DOHH2 (cell line): ENCODE measurements around the gene PPP2R2C.

Experiments used
- H3F3A ChIP-seq: fragments of 200-600 bp; sonication (generic), shearing (Covaris generic); 2 replicates; pipeline ENCODE4 v1.6.0; 2016; ENCODE audit warnings: antibody characterized with exemption, mild to moderate bottlenecking; ENCODE audit not compliant: control insufficient read depth, insufficient read depth
- H3K27ac ChIP-seq: fragments of 200-600 bp; sonication (generic); 2 replicates; pipeline ENCODE4 v1.5.1; 2014; ENCODE audit warnings: low read depth, mild to moderate bottlenecking, low read length, moderate library complexity
- H3K27me3 ChIP-seq: fragments of 200-600 bp; sonication (generic); 2 replicates; pipeline ENCODE4 v1.6.1; 2014; ENCODE audit warnings: mild to moderate bottlenecking, low read length, mixed read lengths; ENCODE audit not compliant: control insufficient read depth
- H3K36me3 ChIP-seq: fragments of 200-600 bp; sonication (generic); 2 replicates; pipeline ENCODE4 v1.6.1; 2014; ENCODE audit warnings: mild to moderate bottlenecking, low read length, moderate library complexity, mixed read lengths; ENCODE audit not compliant: control insufficient read depth
- H3K4me1 ChIP-seq: fragments of 200-600 bp; sonication (generic); 2 replicates; pipeline ENCODE4 v1.6.1; 2014; ENCODE audit warnings: mild to moderate bottlenecking, low read length, mixed read lengths; ENCODE audit not compliant: control insufficient read depth
- H3K4me2 ChIP-seq: fragments of 200-600 bp; sonication (generic); 2 replicates; pipeline ENCODE4 v1.6.0; 2014; ENCODE audit warnings: mild to moderate bottlenecking, low read length, moderate library complexity
- H3K4me3 ChIP-seq: fragments of 200-600 bp; sonication (generic); 2 replicates; pipeline ENCODE4 v1.5.1; 2014; ENCODE audit warnings: mild to moderate bottlenecking, low read length, mixed read lengths
- H3K79me2 ChIP-seq: fragments of 200-600 bp; sonication (generic); 2 replicates; pipeline ENCODE4 v1.6.1; 2014; ENCODE audit warnings: mild to moderate bottlenecking, low read length, mixed read lengths; ENCODE audit not compliant: control insufficient read depth
- H3K9me2 ChIP-seq: fragments of 200-600 bp; sonication (generic); replicated peaks from 2 replicates; pipeline ENCODE4 v1.6.1; 2014; ENCODE audit warnings: mild to moderate bottlenecking, low read length, mixed read lengths; ENCODE audit not compliant: control insufficient read depth
- H3K9me3 ChIP-seq: fragments of 200-600 bp; sonication (generic); 2 replicates; pipeline ENCODE4 v1.6.1; 2014; ENCODE audit warnings: antibody characterized with exemption, low read length, mixed read lengths; ENCODE audit not compliant: control insufficient read depth, insufficient read depth
- H4K20me1 ChIP-seq: fragments of 200-600 bp; sonication (generic); 2 replicates; pipeline ENCODE4 v1.6.0; 2014; ENCODE audit warnings: low read depth, mild to moderate bottlenecking, antibody characterized with exemption, low read length, moderate library complexity; ENCODE audit not compliant: control insufficient read depth, insufficient read depth
- EZH2phosphoT487 ChIP-seq: fragments of 200-600 bp; sonication (generic); IDR thresholded peaks from 2 replicates; pipeline ENCODE4 v1.6.1; 2017; ENCODE audit warnings: borderline replicate concordance, mild to moderate bottlenecking, antibody characterized with exemption, low read length, moderate library complexity, mixed read lengths
- TF ChIP-seq, protein P1 (sequence below): fragments of 200-600 bp; sonication (generic); IDR thresholded peaks from one replicate; pipeline ENCODE4 v1.5.1; 2014; ENCODE audit warnings: antibody characterized with exemption, mild to moderate bottlenecking, low read depth, low read length; ENCODE audit not compliant: poor library complexity, severe bottlenecking

PPP2R2C gene

DNA sequence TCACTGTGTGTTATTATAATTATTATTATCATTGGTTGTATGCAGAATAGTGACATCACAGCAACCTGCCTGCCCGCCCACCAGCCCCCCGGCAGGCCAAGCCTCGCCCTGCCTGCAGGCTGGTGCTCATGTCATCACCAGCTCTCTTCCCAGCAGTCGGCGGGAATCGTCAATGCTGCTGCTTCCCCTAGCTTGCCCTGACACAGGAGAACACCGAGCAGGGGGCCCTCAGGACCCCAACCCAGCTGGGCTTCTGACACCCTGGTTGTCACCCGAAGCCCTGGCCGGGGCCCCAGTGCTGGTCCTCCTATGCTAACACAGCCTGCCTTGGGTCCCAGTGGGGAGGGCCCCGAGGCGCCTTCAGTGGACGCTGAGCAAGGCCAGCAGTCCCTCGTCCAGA lies 100.6 kb downstream of the PPP2R2C start:
- H3K4me2 ChIP-seq = no peak overlapping the region
- H3K79me2 ChIP-seq = no peaks in the 10 kb centered on the region
- H3K9me3 ChIP-seq = no peaks in the 10 kb centered on the region
- no peak for TF ChIP-seq EZH2phosphoT487
- TF ChIP-seq, protein P1, sequence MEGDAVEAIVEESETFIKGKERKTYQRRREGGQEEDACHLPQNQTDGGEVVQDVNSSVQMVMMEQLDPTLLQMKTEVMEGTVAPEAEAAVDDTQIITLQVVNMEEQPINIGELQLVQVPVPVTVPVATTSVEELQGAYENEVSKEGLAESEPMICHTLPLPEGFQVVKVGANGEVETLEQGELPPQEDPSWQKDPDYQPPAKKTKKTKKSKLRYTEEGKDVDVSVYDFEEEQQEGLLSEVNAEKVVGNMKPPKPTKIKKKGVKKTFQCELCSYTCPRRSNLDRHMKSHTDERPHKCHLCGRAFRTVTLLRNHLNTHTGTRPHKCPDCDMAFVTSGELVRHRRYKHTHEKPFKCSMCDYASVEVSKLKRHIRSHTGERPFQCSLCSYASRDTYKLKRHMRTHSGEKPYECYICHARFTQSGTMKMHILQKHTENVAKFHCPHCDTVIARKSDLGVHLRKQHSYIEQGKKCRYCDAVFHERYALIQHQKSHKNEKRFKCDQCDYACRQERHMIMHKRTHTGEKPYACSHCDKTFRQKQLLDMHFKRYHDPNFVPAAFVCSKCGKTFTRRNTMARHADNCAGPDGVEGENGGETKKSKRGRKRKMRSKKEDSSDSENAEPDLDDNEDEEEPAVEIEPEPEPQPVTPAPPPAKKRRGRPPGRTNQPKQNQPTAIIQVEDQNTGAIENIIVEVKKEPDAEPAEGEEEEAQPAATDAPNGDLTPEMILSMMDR = no peak
- H4K20me1 ChIP-seq = no peaks in the 10 kb centered on the region
- no peaks in the 10 kb centered on the region for H3K36me3 ChIP-seq
- no peaks in the 10 kb centered on the region for H3F3A ChIP-seq
- no peaks in the 10 kb centered on the region for H3K27me3 ChIP-seq
- H3K27ac ChIP-seq = no peak overlapping the region
- no peaks in the 10 kb centered on the region for H3K4me1 ChIP-seq
- H3K4me3 ChIP-seq = no peak overlapping the region
- no peaks in the 10 kb centered on the region for H3K9me2 ChIP-seq

DNA sequence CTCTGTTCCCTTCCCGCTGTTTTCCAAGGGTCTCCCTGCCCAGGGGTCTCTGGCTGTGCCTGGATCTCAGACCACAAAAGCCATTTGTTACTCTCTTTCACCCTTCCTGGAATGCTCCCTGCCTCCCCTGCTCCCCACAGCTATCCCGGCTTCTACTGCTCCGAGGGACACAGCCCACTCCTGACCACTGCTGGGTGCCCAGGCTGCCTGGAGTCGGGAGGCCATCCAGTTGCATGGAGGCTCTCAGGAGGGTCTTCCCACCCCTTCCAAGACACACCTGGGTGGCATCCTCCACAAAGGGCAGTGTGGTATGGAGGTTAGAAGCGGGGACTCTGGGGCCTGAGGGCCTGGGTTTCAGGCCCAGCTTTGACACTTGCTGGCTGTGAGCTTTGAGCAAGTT lies 101.1 kb downstream of the PPP2R2C start:
- Histone ChIP-seq H3K9me2 (no peaks in the 10 kb centered on the region), H3K79me2 (no peaks in the 10 kb centered on the region), H3K4me1 (no peaks in the 10 kb centered on the region), H3K4me2 (no peak overlapping the region), H3F3A (no peaks in the 10 kb centered on the region), H3K9me3 (no peaks in the 10 kb centered on the region), H3K4me3 (no peak overlapping the region), H3K36me3 (no peaks in the 10 kb centered on the region), H3K27ac (no peak overlapping the region), H3K27me3 (no peaks in the 10 kb centered on the region), H4K20me1 (no peaks in the 10 kb centered on the region)
- no peak for TF ChIP-seq EZH2phosphoT487
- TF ChIP-seq, protein P1 = no peak

DNA sequence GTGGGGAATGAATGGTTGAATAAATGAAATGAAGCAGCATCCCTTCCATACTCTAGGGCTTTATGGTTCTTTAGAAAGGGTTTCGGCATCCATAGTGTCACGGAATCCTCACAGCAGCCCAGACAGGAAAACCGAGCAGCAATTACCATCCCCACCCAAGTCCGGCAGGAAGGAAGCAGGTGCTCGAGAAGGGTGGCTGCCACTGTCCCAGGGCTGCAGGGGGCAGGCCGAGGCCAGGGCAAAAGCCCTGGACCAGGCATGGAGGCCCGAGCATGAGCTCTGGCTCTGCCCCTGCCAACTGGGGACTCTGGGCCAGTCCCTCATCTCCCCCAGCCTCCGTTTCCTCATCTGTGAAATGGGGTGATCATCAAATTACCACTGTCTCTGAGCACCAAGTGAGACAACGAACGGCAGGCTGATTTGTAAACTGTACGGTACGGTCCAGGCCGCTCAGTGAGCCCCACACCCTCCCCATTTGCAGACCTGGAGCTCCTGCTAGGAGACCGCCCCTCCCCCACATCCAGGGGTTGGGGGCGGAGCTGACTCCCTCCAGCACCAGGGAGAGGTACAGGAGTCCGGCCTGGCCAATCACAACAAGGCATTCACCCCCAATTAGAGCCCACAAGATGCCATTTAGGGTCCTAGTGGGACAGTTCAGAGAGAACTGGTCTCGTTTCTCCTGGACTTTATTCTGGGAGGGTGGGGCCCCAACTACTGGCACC lies 102.3 kb downstream of the PPP2R2C start:
- no peaks in the 10 kb centered on the region for H3K79me2 ChIP-seq
- no peak overlapping the region for H3K4me2 ChIP-seq
- H3K36me3 ChIP-seq = no peaks in the 10 kb centered on the region
- H3K9me3 ChIP-seq = no peaks in the 10 kb centered on the region
- H3K27me3 ChIP-seq = no peaks in the 10 kb centered on the region
- no peaks in the 10 kb centered on the region for H3K9me2 ChIP-seq
- TF ChIP-seq, protein P1 = no peak
- no peak for TF ChIP-seq EZH2phosphoT487
- H3F3A ChIP-seq = no peaks in the 10 kb centered on the region
- H3K4me1 ChIP-seq = no peaks in the 10 kb centered on the region
- H4K20me1 ChIP-seq = no peaks in the 10 kb centered on the region
- no peak overlapping the region for H3K27ac ChIP-seq
- no peak overlapping the region for H3K4me3 ChIP-seq
